Glomerular endothelial cell (primary cell): ENCODE results near the gene SRGAP3. TPM values are rescaled to one million over a fixed set of nuclear protein-coding genes. Genes with fewer than 3 reads are reported as not detected.

Experiments used
- DNase-seq: peaks from one replicate; pipeline ENCODE4 v3.0.0-alpha.2; 2011; ENCODE audit warnings: low read depth, low spot score; ENCODE audit errors: extremely low read depth
- total RNA-seq: library from RNA; depleted of rRNA; stranded (reverse); fragments of >200 nt; gene quantifications from 2 replicates; pipeline ENCODE4 v1.2.3, GENCODE V29; 2015

The SRGAP3 gene
- total RNA-seq, 1 donor from 2014 or later: 0.76 TPM

DNA sequence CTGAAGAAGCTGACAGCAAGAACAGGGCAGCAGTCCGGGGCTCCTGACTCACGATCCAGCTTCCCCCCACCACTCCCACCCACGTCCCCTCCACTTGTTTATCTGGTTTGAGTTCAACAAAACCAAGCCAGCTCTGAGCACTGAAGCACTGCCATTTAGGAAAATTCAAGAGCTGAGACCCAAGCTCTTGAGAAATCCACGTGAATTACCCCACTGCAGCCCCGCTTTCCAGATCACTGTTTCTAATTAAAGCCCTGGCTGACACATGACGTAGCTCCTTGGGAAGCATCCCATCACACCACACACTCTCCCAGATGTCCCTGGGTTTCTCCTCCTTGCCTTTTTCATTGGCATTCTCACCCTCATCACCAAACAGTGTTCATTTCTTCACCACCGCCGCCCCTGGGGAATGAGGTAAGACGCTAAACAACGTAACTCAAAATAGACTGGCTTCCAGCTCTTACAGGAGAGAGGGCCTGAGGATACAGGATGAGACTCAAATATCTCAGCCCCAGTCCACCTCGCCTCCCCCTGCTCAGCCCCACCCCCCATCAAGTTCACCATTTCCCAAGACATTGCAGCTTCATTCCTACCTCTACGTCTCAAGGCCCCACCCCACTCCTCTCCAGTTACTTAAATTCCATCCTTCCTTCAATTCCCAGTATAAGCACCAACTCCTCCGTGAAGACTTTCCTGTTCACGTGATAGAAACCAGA, 95.4 kb downstream of the SRGAP3 start:
- no peak for DNase-seq

DNA sequence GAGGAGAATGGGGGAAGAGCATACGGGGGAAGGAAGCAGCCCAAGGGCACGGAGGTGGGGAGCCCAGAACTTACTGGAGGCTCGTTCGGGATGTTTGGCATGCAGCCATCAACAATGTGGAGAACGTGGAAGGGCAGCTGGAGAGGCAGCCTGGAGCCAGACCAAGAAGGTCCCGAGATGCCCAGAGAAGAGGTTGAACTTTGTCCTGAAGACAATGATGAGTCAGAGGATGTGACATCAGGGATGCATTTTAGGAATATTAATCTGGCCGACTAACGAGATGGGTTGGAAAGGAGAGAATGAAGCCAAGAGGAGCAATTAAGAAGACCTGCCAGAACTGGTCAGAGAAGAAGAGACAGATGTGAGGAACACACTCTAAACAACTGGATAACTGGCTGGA, 98.2 kb downstream of the SRGAP3 start:
- no peak for DNase-seq

DNA sequence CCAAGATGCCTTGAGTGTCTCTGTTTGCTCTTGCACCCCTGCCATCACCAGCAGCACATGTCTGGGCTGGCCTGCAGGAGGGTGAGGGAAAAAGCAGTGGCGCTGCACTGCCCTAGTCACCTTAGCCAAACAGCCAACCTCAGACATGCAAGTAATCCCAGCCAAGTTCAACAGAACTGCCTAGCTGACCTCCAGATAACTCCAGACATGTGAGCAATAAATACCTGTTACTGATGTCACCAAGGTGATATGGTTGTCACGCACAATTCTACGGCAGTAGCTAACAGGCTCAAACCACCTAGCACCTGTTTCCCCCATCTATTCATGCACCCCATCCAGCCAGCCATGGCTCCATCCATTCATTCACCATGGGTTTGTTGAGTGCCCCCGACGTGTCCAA, 99.9 kb downstream of the SRGAP3 start:
- no peak for DNase-seq

DNA sequence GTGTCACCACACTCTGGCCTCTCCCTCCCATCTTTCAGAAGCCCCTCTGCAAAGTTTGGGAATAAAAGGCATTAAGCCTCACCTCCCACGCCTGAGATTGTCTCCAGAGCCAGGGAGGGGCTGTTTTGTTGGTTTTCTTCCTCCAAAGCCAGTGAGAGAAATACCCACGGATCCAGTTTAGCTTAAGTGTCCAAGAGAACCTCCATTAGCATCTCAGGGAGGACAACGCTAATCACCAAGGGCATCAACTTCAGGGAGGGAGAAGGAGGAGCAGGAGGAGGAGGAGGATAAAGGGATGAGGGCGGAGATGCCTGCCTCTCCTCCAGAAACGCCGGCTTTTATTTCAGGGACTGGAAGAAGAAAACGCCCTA, 101.6 kb downstream of the SRGAP3 start:
- DNase-seq: no peak

GRCh38 chr3:9147215-9147895, 102.1 kb downstream of the SRGAP3 start:
- no peak for DNase-seq

- DNase-seq: no peak
These were observed 102.9 kb downstream of the SRGAP3 start for GRCh38 chr3:9146367-9147071.

DNA sequence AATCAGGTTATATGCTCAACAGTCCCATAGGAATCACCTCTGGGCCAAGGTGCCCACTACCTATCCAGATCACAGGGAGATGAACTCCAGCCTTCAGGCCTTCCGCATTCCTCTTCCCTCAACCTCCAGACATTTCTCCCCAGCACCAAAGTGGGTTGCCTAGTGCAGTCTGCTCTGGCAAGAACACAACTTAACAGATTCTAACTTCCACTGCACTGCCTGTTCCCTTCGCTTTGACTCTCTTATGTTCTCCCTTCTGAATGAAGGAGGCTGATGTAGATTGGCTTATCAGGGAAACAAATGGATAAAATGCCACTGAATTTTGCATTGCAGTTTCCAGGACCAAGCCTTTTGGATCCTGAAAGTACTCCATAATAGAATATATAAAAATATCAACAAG, 106.3 kb downstream of the SRGAP3 start:
- no peak for DNase-seq

DNA sequence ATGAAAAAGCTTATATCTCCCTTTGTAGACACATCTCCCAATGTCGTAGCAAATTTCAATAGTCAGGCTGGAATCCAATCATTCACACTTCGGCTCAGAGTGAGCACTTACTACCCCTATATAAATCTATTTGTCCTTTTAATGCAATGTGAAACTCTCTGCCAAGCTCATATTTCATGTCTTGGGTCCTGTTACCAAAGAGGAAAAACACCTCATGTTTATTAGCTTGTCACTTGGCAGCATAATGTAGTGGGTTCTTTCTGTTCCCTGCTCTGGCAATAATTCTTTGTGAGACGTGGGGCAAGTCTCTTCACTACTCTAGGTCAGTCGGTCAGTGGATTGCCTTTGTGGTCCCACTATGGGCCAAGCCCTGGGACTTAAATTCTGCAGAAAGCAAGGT, 107.1 kb downstream of the SRGAP3 start:
- no peak for DNase-seq

DNA sequence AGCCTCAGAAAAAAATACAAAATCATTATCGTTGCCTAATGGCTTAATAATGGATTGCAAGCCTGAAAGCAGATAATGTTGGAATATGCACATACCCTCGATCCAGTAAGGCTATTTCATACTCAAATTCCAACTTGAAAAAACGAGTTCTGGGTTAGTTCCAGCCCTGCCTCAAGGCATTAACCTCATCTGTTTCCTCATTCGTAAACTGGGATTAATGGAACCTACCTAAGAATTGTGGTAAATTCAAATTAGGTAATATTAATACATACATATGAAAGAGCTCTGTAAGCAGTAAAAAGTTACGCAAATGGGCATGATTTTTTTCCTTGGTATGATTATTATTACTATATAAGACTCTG, 107.5 kb downstream of the SRGAP3 start:
- no peak for DNase-seq

DNA sequence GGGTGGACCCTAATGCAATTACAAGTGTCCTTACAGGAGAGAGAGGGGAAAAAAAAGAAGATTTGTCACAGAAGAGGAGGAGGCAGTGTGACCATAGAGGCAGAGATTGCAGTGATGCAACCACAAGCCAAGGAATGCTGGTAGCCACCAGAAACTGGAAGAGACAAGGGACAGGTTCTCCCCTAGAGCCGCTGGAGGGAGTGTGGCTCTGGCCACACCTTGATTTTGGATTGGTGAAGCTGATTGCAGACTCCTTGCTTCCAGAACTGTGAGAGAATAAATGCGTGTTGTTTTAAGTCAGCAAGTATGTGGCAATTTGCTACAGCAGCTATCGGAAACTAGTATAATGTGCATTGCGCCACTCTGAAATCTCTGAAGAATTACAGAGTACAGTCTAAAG, 110.1 kb downstream of the SRGAP3 start:
- no peak for DNase-seq

DNA sequence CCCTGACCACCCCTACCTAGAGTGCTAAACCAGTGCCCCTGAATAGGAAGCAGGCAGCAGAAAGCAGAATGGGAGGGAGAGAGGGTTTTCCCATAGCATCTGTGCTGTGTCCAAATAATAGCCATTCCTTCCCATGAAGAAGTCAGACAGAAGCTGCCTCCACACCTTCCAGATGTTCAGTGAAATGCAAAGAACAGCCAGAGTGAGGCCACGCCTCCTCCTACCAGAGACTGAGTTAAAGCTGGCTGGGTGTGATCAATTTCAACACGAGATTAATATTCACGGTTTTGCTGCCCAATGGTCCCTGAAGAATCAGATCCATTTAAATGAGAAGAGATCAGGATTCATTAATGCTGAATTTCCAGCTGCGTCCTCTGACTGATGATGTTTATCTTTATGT, 111.8 kb downstream of the SRGAP3 start:
- DNase-seq: no peak

GRCh38 chr3:9136746-9137465, 112.5 kb downstream of the SRGAP3 start:
- DNase-seq: no peak

GRCh38 chr3:9135930-9136525, 113.4 kb downstream of the SRGAP3 start:
- DNase-seq: no peak

GRCh38 chr3:9135526-9135925, 113.9 kb downstream of the SRGAP3 start:
- DNase-seq: no peak

DNA sequence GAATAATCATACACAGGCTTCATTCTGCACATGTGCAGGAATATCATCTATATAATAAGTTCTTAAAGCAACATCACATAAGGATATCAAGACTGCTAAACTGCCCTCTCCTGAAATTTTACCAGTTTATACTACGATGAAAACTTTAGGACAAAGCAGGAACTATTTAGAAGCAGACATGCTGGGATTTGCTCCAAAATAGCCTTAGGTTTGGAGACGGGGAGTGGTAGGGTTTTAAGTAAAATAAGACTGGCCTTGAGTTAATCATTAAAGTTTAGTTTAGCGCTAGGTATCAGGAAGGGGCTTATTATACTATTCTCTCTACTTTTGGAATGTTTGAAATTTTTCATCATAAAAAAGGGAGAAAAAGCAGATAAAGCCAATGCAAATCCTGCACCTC, 115.8 kb downstream of the SRGAP3 start:
- no peak for DNase-seq

DNA sequence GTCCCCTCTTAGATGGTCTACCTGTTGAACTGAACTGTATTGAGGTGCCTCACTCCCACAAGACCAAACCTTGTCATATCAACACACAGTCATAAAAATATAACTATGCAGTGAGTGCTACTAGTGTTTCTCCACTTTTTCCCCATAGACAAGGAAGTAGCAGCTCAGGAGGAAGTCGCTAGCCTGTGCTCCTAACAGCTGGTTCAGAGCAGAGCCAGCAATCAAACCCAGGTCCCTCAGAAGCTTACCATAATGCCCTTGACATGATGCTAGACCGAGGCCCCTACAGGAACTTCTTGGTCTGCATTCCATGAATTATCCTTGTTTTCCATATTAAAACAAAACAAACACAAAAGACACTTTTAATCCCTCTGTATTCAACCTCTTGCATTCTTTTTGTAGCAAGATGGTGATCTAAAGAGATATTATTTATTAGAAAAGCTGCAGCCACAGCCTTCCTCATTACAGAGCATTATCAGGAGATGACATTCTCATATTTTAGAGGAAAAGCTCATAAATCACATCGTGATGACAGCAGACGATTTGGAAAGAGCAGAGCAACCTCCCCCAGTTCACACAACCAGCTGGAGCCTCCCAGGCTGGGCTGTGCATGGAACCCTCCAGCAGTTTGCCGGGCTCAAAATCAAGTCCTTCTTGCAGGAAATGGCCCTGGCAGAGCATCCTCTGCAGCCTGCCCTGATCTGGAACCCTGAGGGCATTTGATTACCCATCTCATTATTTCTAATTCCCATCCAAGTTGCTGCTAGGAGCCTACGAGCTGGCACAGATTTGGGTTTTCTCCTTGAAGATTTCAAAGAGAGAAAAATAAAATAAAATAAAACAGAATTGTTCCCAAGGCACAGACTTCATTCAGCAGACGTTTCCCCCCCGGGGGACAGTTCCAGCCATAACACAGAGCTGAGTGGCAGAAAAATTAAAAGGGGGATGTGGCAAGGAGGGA, 118.8 kb downstream of the SRGAP3 start:
- no peak for DNase-seq

DNA sequence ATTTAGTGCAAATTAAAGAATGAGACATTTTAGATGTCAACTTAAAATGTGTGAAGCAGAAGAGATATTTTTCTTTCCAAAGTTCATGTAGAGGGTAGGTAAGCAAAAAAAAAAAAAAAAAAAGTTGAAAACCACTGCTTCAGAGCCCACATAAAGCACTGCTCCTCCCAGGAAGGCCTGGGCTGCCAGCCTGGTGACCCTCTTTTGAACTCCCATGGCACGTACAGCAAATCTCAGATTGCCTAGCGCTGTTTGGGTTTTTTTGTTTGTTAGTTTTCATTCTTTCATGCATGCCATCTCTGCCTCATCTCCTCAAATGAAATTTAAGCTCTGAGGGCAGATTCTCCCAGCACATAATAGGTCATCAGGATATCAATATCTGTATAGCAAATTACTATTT, 120.1 kb downstream of the SRGAP3 start:
- DNase-seq: no peak

- DNase-seq: no peak
These were observed 124.0 kb downstream of the SRGAP3 start for GRCh38 chr3:9125278-9125951.

DNA sequence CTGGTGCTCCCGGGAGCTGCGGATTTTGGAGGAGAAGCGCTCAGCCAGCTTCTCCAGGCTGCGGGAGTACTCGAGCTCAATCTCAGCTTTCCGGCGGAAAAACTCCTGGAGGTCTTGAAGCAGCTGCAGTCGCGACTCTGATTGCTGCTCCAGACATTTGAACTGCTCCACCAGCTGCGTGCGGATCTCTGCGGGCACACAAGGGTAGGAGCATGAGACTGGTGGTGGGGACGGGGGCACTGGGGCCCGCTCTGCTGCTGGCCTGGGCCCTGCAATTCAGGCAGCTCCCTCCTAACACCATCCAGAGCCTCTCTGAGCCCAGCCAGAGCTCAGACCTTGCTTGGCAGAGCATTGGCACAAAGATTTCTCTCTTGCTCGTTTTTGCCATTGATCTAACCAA, 124.7 kb downstream of the SRGAP3 start:
- DNase-seq: no peak
